Suppressor macrophage treated with lipopolysaccharide for 4 hours (primary cell): ENCODE results near the gene GPRC5B.
A peak's percentile ranks its signal among the peaks of the same experiment; 100 is the strongest.

ENCODE experiments used
- DNase-seq: peaks from one replicate; pipeline ENCODE4 v3.0.0-alpha.2; 2020

The GPRC5B gene

DNA sequence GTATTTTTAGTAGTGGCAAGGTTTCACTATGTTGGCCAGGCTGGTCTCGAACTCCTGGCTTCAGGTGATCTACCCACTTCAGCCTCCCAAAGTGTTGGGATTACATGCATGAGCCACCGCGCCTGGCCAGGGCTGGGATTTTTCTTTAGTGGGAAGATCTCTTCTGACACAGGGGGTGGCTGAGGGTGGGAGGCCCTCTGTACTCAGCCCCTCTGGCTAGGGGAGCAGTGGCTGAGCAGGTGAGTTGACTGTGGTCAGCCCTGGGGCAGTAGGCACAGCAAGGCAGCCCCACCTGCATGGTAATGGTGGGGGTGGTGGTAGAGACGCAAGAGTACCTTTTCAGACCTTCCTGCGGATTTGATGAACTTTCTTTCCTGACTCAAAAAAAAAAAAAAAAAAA lies 12.3 kb upstream of the GPRC5B start:
- no peak for DNase-seq

DNA sequence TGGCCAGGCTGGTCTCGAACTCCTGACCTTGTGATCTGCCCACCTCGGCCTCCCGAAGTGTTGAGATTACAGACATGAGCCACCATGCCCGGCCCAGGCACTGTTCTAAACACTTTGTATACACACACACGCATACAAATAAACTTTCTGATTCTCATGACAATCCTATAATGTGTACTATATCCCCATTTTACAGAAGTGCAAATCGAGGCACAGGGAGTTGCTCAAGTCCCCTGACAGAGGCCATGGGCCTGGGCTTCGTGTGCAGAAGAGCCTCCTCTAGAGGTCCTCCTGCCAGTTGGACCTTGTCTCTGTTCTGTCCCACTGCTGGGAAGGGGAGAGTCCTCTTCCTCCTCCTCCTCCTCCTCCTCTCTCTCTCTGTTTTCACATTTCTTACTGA lies 9.9 kb upstream of the GPRC5B start:
- DNase-seq, result no peak

DNA sequence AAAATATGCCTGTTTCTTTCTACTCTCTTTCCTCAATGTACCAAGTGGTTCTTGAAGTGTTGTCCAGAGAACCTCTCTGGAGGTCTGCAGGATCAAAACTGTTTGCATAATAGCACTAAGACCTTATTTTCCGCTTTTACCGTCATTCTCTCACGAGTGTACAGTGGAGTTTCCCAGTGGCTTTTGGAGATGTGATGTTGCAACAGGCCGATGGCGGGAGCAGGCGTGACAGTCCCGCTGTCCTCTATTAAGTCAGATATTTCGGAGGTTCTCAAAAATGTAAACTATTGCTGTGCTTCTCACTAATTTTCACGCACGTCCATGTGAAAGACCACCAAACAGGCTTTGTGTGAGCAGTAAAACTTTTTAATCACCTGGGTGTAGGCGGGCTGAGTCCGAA lies 8.3 kb upstream of the GPRC5B start:
- DNase-seq, result no peak

DNA sequence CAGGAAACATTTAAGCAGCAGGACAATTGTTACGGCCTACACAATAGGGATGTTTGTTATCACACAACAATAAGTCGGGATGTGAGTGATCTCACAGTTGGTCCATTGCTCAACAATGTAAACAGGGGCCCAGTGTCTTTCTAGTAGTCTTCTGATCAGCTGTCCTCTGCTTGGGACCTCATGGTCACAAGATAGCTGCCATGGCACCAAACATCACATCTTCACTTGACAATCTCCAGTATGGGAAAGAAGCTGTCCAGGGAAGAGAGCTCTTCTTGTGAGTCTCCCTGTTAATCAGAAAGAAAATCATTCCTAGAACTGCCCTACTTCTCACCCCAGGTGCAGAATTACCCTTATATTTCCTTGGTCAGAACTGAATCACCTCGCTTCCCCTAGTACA lies 6.3 kb upstream of the GPRC5B start:
- no peak for DNase-seq

DNA sequence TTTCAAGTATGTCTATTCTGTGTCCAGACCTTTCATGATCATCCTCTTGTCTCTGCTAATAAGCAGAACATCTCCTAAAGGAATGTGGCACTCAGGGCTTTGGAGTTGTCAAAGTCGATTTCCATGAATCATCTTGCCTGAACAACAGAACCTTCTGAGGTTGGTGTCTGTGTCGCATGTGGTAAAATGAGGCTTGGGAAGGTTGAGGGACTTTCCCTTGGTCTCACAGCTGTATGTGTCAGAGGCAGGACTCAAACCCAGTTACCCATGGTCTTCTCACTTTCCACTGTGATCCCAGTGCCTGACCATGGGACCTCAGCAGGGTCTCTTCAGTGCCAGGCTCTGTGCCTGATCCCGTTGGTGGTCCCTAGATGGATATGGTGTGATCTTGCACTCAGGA lies 4.2 kb upstream of the GPRC5B start:
- DNase-seq, result no peak

DNA sequence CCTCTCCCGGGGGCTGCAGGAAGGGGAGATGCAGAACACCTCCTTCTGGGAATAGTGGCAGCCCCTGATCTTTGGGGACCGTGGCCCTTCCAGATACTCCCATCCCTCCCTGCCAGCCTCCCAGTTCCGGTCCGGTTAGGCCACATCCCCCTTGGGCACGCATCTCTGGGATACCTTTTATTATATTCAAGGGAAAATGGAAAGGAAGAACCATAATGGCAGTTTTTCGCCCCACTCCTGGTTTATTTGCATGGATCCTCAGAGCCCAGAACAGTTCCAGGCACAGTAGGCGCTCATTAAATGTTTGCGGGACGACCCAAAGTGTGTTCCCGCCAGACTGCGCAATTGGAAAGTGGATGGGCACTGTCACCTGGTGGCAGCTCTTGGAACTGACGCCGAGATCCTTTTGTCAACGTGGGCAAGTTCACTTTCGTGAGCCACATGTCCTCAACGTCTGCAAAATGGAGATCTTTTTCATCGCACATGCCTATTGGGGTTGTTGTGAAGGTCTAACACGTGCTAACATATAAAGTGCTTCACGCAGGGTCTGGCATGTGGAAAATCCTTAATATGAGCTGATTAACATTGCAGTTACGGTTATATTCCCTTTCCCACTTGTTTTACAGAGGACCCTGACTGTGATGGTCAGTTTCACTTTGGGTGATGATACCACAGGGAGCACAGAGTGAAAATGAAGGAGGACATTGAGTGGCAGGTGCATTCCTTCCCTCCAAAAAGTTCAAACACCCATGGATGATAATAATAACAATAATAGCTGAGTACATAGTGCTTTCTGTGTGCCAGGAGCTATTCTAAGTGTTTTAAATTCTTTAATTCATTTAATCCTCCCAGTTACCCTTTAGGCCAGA lies 1.7 kb upstream of the GPRC5B start:
- peak; percentile 79 for DNase-seq

DNA sequence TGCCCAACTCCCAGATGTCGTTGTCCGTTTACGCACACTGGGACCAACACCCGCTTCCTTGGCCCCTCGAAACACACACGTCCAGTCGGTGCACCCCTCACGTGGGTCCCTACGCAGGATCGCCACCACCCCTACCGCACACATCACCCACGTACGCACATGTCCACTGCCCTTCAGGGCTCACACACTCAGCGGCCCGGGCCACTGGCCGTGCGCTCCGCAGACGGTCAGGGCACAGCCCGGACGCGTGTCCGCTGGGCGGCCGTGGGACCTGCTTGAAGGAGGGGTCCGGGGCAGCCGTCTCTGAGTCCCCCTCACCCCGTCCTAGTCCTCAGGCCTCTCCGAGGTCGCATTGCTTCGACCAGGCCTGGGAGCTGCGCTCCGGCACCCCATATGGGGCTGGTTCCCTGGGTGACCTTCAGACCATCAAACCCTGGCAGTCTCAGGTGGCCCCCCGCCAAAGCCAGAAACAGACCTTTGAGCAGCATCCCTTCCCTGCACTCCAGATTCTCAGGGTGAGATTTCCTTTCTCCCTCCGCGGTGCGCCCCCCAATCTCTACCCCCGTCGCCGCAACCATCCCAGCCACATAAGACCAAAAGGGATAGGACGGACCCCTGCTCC lies 914 bp upstream of the GPRC5B start:
- no peak for DNase-seq

DNA sequence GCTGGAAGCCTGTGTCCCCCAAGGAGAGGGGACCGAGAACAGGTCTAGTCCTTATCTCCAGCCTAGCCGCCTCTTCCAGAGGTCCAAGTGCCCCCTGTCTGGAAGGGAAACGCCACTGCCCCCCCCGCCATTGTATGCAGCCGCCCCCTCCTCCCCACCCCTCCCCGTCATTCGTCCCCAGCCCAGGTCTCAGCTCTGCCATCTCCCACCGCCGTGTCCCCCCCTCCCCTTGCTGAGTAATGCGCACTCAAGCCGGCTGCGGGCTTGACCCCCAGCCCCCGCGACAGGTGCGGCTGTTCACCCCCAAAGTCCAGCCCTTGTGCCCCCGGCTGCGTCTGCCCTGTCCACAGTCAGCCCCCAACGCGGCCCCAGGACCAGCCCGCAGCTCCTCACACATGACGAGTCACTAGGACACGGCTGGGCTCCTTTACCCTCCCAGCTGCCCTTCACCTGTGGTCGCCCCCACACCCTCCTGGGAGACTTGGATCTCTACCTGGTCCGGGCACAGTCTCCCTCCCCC lies 622 bp downstream of the GPRC5B start:
- DNase-seq, result no peak

DNA sequence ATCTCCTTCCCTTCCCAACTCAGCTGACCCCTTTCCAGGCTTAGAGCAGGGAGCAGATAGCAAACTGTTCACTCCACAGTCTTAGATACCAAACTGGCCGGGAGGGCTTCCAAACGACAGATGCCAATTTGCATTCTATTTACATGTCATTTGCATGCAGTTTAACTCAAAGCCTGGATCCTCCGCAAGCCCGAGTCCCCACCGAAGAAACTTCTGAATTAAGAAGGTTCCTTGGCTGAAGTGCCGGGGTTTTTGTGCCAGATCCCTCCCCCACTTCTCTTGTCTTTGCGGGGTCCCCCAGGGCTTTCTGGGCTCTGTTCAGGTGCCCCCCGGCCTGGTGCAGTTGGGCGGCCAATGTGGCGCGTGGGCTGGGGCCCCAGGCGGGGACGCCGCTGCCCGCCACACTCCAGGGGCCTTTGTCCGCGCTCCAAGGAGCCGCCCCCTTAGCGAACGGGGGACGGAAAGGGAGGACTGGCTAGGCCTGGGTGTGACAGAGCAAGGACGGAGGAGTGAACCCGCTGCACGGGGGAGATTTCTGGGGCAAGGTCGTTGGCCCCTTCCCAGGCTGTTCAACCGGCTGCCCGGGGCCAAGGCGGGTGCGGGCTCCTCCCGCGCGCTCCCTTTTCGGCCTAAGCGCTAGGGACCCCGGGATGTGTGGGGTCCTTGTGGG lies 1.2 kb downstream of the GPRC5B start:
- DNase-seq, result no peak

DNA sequence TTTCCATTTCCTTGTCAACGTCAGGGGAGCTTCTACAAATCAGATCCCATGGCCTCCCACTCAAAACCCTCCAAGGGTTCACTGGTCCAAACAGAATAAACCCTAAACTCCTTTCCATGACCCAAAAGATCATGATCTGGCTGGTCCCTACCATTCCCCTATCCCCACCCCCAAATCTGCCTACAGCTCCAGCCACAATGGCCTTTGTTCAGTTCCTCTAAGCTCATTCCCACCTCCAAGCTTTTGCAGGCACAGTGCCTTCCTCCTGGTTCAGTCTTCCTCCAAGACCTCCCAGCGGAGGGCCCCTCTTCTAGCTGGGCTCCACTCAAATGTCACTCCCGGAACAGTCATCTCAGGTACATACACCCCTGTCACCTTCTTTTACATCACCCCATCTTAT lies 2.0 kb downstream of the GPRC5B start:
- DNase-seq, result no peak

DNA sequence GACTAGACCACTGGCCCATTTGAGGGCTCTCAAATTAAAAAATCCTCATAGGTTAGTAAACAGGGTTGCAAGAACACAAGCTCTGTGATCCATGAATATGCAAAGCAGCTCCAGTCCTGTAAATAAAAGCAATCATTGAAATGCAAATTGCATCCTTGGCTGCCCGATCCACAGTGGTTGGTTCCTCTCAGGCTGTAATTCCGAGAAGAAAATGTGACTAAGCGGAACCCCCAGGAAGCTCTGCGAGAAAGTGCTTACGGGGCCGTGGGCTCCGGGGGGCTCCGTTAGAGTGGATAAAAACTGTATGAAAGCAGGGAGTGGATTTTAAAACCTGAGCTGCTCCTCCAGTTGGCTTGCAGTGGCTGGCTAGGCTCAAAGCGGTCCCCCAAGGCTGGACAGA lies 2.5 kb downstream of the GPRC5B start:
- no peak for DNase-seq

DNA sequence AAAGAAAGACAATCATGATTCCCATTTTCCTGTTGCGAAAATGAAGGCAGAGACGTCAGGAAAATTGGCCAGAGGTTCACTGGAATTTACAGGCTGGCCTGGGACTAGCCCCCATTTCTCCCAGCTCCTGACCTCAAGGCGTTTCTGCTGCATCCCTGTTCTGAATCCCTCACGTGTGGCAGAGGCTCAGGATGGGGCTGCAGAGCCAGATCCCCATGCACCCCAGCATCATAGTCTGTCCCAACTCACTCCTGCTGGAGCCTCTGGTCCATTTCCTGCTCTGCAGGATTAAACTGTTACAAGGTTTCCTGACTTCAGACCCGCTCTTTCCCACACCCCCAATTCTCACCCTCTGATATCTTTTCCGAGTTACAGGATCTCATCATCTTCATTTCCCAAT lies 2.9 kb downstream of the GPRC5B start:
- DNase-seq, result no peak

DNA sequence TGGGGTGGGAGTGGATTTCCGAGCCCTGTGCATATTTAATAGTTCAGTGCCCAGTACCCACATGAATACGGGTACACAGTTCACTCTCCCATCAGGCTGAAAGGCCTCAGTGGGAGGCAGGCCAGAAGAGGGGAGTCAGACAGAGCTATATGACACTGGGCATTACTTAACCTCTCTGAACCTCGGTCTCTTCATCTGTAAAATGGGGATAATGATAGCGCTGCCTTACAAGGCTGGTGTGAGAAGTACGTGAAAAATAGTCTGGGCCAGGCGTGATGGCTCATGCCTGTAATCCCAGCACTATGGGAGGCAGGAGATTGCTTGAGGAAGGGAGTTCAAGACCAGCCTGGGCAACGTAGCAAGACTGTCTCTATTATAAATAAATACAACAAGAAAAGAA lies 3.6 kb downstream of the GPRC5B start:
- DNase-seq, result no peak

DNA sequence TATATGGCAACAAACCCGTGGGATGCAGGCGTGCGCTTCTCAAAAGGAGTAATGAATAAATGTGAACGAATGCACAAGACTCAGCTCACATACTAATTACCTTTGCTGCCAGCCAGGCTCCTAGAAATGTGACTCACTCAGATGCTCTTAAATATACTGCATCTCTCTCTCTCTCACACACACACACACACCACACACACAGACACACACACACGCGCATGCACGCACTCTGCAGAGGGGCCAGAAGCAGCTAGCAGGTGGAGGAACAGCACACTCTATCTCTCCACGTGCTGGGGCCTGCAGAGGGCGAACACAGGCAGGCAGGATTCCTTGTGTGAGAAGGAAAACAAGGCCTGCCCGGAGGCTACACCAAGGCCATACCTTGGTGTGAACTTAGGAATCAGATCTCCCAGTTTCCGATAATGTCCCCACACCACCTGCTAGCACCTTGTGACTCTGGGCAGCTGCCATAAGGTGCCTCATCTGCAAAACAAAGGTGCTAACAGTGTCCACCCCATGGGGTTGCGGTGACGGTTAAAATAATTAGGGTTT lies 5.3 kb downstream of the GPRC5B start:
- DNase-seq, result no peak

DNA sequence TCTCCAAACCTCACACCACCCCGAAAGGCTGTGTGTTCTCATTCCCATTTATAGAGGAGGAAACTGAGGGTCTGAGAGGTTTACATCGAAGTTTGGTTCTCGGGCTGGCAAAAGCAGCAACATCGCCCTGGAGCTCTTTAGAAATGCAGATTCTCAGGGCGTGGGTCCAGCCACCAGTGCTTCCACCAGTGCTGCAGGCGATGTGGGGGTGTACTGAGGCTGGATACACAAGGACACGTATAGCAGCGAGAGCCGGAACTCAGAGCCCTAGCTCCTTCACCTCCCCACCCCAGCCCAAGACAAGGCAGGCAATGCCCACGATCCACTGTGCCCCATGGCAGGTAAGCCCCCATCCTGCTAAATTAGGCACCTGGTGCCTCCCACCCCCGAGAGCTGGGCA lies 5.9 kb downstream of the GPRC5B start:
- no peak for DNase-seq

DNA sequence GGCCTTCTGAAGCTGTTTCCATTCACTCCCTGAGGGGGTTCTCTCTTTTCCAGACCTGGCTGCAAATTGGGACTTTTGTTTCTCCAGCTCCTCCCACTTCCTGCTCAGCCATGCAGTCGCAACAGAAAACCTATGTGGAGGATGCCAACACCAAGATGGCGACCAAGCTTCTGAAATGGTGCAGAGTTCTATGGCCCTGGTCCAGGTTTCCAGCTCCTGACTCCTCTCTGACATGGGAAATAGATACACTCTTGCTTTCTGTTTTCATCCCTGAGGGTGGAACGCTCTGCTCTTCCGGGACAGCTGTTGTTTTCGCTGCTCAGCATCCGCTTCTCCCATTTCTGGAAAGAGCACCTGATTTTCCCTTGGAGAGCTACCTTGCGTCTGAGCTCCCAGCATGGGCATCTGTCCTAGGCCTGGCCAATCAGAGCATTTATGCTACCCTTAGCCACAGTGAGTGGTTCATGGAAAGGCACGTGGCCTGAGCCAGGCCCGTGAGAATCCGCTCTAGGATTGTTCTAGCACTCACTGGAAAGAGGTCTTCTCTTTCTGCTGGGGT lies 8.1 kb downstream of the GPRC5B start:
- DNase-seq, result no peak

DNA sequence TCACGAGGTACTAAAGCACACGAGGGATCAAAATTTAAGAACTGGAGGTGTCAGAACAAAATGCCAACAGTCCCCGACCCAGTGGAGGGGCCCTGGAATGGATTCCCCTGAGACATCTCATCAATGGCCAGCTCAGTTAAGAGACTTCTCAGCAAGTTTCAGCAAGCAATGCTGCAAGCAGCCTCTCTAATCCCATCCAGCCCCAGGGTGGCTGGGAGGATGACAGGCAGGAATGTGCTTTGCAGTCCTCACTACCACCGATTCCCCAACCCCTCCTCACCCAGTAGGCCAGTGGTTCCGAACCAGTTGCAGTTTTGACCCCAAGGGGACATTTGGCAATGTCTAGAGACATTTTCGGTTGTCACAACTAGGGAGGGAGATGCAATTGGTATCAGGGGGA lies 8.7 kb downstream of the GPRC5B start:
- no peak for DNase-seq

DNA sequence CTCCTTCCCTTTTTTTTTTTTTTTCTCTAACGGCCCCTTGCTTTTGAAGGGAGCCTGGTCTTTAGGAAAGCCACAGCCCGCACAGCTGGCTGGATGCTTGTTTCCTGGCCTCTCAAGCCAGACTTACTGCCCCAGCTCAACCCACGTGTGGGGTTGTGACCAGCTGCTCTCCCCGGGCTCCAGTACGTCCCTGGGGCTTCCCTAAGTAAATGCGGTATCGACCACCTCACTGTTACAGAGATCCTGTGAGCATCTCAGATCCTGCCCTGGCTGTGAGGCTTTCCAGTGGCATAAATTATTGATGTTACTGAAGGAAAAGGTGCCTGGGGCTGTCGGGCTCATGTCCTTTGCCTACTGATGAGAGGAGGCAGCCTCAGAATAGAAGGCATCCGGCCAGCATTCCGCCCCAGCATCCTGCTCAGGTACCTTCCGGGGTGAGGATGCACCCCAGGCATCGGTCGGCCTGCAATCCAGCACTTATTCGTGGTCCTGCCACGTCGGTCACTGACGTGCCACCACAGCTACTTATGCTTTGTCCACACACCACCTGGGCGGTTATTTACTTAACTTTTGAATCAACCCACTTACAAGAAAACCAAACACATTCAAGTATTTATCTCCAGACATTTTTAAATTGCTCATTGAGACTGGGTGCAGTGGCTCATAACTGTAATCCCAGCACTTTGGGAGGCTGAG lies 9.6 kb downstream of the GPRC5B start:
- no peak for DNase-seq

DNA sequence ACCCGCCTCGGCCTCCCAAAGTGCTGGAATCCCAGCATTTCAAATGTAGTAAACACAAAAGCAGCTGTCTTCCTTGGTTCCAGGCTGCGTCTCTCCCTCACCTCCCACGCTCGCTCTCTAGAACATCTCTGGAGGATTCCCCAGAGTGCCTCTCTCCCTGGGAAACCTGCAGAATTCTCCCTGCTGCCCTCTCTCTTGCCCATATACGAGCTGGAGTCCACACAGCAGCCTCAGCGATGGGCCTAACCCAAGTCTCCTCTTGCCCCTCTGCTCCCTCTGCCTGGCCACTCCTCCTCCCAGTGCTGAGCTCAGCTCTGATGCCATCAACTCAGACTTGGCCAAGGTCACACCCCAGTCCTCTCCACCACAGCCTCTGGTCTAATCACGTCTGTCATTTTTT lies 10.6 kb downstream of the GPRC5B start:
- DNase-seq, result no peak

DNA sequence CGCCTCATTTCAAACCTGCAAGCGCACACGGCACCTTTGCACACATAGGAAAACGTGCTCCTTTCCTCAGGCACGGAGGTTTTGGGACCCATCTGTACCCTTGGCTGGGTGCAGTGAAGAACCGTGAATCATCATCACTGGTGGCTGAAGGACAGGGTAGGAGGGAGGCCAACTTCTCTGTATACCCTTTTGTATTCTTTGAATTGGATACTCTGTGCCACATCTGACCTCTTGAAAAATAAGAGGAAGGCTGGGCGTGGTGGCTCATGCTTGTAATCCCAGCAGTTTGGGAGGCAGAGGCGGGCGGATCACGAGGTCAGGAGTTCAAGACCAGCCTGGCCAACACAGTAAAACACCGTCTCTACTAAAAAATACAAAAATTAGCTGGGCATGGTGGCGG lies 11.7 kb downstream of the GPRC5B start:
- no peak for DNase-seq

DNA sequence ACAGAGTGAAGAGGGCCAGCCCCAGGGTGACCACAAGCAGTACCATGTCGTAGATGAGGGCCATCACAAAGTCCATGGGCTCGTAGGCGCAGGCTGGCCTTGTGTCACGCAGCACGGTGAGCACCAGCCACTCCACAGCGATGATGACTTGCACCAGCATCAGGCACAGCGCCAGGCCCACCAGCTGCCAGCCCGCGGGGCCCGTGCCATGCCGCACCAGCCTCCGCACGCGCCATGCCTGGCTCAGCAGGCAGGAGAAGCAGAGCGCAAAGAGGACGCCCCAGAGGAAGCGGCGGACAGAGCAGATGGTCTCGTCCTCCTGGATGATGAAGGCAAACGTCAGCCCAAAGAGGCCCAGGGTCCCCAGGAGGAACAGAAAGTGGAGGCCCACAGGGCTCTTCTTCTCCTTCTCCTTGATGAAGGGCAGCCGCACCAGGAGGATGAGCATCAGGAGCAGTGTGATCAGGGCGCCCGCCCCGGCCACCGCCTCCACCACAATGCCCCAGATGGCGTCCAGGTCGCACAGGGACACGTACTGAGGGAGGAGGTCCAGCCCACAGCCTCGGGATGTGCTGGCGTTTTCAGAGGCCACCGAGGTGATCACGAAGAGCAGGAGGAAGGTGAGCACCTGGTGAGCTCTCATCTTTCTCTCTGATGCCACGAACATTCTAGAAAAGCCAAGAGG lies 12.3 kb downstream of the GPRC5B start:
- no peak for DNase-seq

DNA sequence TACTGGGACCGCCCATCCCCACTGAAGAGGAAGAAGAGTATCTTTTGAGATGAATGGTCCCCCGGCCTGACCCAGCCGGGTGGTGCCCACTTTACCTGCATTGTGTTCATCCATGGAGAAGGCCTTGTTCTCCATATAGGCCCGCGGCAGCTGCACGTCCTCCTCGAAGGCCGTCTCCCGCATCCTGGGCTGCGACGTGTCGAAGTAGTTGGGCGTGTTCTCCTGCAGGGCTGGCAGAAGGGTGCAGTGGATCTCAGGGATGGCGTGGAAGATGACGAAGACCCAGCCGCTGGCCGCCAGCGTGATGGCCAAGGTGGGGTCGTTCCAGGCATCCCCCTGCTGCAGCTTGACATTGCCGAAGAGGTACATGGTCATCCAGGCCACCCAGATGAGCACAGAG lies 12.9 kb downstream of the GPRC5B start:
- DNase-seq, result no peak
